PC-3 (cell line): ENCODE measurements around the gene SLCO1C1.
"Not testable (repeated sequence)": the region's sequence is repeated elsewhere in the genome, so short reads cannot be mapped to it uniquely, and the experiment has no call there.

Source experiments
- CTCF ChIP-seq: fragments of 300-600 bp; sonication (generic); conservative IDR thresholded peaks from 2 replicates; pipeline ENCODE4 v1.5.1; 2017; ENCODE audit warnings: antibody characterized with exemption, low read depth, mild to moderate bottlenecking, low read length
- EZH2 ChIP-seq: fragments of 300-600 bp; sonication (generic); IDR thresholded peaks from one replicate; pipeline ENCODE4 v1.6.1; 2017; ENCODE audit warnings: antibody characterized with exemption, mild to moderate bottlenecking, low read length; ENCODE audit not compliant: unreplicated experiment
- EZH2phosphoT487 ChIP-seq: fragments of 300-600 bp; sonication (generic); IDR thresholded peaks from 2 replicates; pipeline ENCODE4 v1.6.1; 2018; ENCODE audit warnings: mild to moderate bottlenecking, antibody characterized with exemption, low read length, borderline replicate concordance

- TF ChIP-seq CTCF, EZH2, EZH2phosphoT487: not testable (repeated sequence)
Observed at GRCh38 chr12:20779971-20780370, 84.8 kb downstream of the SLCO1C1 start.
